ENCODE data around the gene PDZD7.

Gene PDZD7

GRCh38 chr10:101066146-101066895 lies 35.4 kb upstream of the PDZD7 start:
- Histone ChIP-seq H3K4me2 (ENCODE audit: low read length, poor library complexity, severe bottlenecking) (peak overlapping the region; percentile 73), H4K91ac (ENCODE audit: low read length) (no peak overlapping the region), H3K4me3 (ENCODE audit: insufficient read depth in 1 of 2, low read depth in 1 of 2, low read length in 2 of 2) (peak overlapping the region; percentile 48 to 77), H2BK12ac (ENCODE audit: low read length in 2 of 2) (peak overlapping the region in 1 of 2 experiments; percentile 15), H2BK5ac (ENCODE audit: low read depth, low read length, poor library complexity, severe bottlenecking) (no peak overlapping the region), H3K36me3 (ENCODE audit: control insufficient read depth in 1 of 2, insufficient read depth in 2 of 2, low read depth in 1 of 2, low read length in 2 of 2) (no peaks in the 10 kb centered on the region), H2AFZ (ENCODE audit: low read depth, low read length) (no peak overlapping the region), H3K23ac (ENCODE audit: low read length in 2 of 2) (peak overlapping the region in 1 of 2 experiments; percentile 14), H3K27ac (ENCODE audit: low read length, poor library complexity, severe bottlenecking) (no peak overlapping the region), H2AK5ac (ENCODE audit: low read length, severe bottlenecking) (no peak overlapping the region), H3K14ac (ENCODE audit: low read length in 2 of 2) (no peak overlapping the region), H4K8ac (ENCODE audit: low read length) (peak overlapping the region; percentile 50), H3K27me3 (ENCODE audit: control insufficient read depth in 1 of 2, insufficient read depth in 1 of 2, low read length in 2 of 2) (peaks cover 0 to 25% of the 10 kb centered on the region in 2 experiments), H2BK15ac (ENCODE audit: low read depth, poor library complexity, severe bottlenecking) (peak overlapping the region; percentile 80), H2BK120ac (ENCODE audit: low read depth, low read length) (peak overlapping the region; percentile 50), H3K9ac (ENCODE audit: low read length) (peak overlapping the region; percentile 74), H3K4ac (ENCODE audit: low read depth in 1 of 2, low read length in 2 of 2) (peak overlapping the region in 1 of 2 experiments; percentile 79), H3K4me1 (ENCODE audit: control insufficient read depth, insufficient read depth, low read depth, low read length) (peaks cover 41% of the 10 kb centered on the region), H3K9me3 (ENCODE audit: control insufficient read depth, low read length) (no peaks in the 10 kb centered on the region), H3K18ac (ENCODE audit: low read depth in 1 of 2, low read length in 2 of 2) (peak overlapping the region; percentile 25 to 81), H3K79me1 (replicated peaks; ENCODE audit: low read length, poor library complexity, severe bottlenecking) (peaks cover 4% of the 10 kb centered on the region)
- peak; percentile 71 for DNase-seq
- WGBS, result 1% methylated on average over 42 of the region's 49 CpGs

GRCh38 chr10:101065481-101066145 lies 34.7 kb upstream of the PDZD7 start:
- no peak overlapping the region for H2BK120ac ChIP-seq (ENCODE audit: low read depth, low read length)
- no peak overlapping the region for H2BK15ac ChIP-seq (ENCODE audit: low read depth, poor library complexity, severe bottlenecking)
- no peak overlapping the region for H3K23ac ChIP-seq (ENCODE audit: low read length in 2 of 2)
- peak overlapping the region; percentile 74 for H3K9ac ChIP-seq (ENCODE audit: low read length)
- H3K18ac ChIP-seq (ENCODE audit: low read depth in 1 of 2, low read length in 2 of 2), result peak overlapping the region; percentile 5 to 25
- H2AFZ ChIP-seq (ENCODE audit: low read depth, low read length), result no peak overlapping the region
- H3K4me3 ChIP-seq (ENCODE audit: insufficient read depth in 1 of 2, low read depth in 1 of 2, low read length in 2 of 2), result peak overlapping the region in 1 of 2 experiments; percentile 77
- H3K4me1 ChIP-seq (ENCODE audit: control insufficient read depth, insufficient read depth, low read depth, low read length), result peaks cover 41% of the 10 kb centered on the region
- H3K36me3 ChIP-seq (ENCODE audit: control insufficient read depth in 1 of 2, insufficient read depth in 2 of 2, low read depth in 1 of 2, low read length in 2 of 2), result no peaks in the 10 kb centered on the region
- 63% methylated on average over 2 of the region's 3 CpGs for WGBS
- H2BK5ac ChIP-seq (ENCODE audit: low read depth, low read length, poor library complexity, severe bottlenecking), result no peak overlapping the region
- peaks cover 0 to 21% of the 10 kb centered on the region in 2 experiments for H3K27me3 ChIP-seq (ENCODE audit: control insufficient read depth in 1 of 2, insufficient read depth in 1 of 2, low read length in 2 of 2)
- peak overlapping the region; percentile 73 for H3K4me2 ChIP-seq (ENCODE audit: low read length, poor library complexity, severe bottlenecking)
- H2AK5ac ChIP-seq (ENCODE audit: low read length, severe bottlenecking), result no peak overlapping the region
- peak overlapping the region in 1 of 2 experiments; percentile 66 for H2BK12ac ChIP-seq (ENCODE audit: low read length in 2 of 2)
- DNase-seq, result peak; percentile 27
- H3K27ac ChIP-seq (ENCODE audit: low read length, poor library complexity, severe bottlenecking), result no peak overlapping the region
- H3K14ac ChIP-seq (ENCODE audit: low read length in 2 of 2), result no peak overlapping the region
- peak overlapping the region in 1 of 2 experiments; percentile 49 for H3K4ac ChIP-seq (ENCODE audit: low read depth in 1 of 2, low read length in 2 of 2)
- no peaks in the 10 kb centered on the region for H3K9me3 ChIP-seq (ENCODE audit: control insufficient read depth, low read length)
- H3K79me1 ChIP-seq (replicated peaks; ENCODE audit: low read length, poor library complexity, severe bottlenecking), result peaks cover 4% of the 10 kb centered on the region
- no peak overlapping the region for H4K91ac ChIP-seq (ENCODE audit: low read length)
- H4K8ac ChIP-seq (ENCODE audit: low read length), result no peak overlapping the region

GRCh38 chr10:101064415-101065030 lies 33.6 kb upstream of the PDZD7 start:
- Histone ChIP-seq H4K91ac (ENCODE audit: low read length) (no peak overlapping the region), H3K4me1 (ENCODE audit: control insufficient read depth, insufficient read depth, low read depth, low read length) (peaks cover 41% of the 10 kb centered on the region), H2BK120ac (ENCODE audit: low read depth, low read length) (no peak overlapping the region), H3K79me1 (replicated peaks; ENCODE audit: low read length, poor library complexity, severe bottlenecking) (peaks cover 6% of the 10 kb centered on the region), H2AK5ac (ENCODE audit: low read length, severe bottlenecking) (no peak overlapping the region), H3K36me3 (ENCODE audit: control insufficient read depth in 1 of 2, insufficient read depth in 2 of 2, low read depth in 1 of 2, low read length in 2 of 2) (no peaks in the 10 kb centered on the region), H3K27me3 (ENCODE audit: control insufficient read depth in 1 of 2, insufficient read depth in 1 of 2, low read length in 2 of 2) (peaks cover 0 to 16% of the 10 kb centered on the region in 2 experiments), H3K9me3 (ENCODE audit: control insufficient read depth, low read length) (no peaks in the 10 kb centered on the region), H2BK15ac (ENCODE audit: low read depth, poor library complexity, severe bottlenecking) (no peak overlapping the region), H4K8ac (ENCODE audit: low read length) (no peak overlapping the region), H2BK12ac (ENCODE audit: low read length in 2 of 2) (peak overlapping the region in 1 of 2 experiments; percentile 7), H3K23ac (ENCODE audit: low read length in 2 of 2) (no peak overlapping the region), H3K18ac (ENCODE audit: low read depth in 1 of 2, low read length in 2 of 2) (no peak overlapping the region), H3K14ac (ENCODE audit: low read length in 2 of 2) (no peak overlapping the region), H3K4me2 (ENCODE audit: low read length, poor library complexity, severe bottlenecking) (no peak overlapping the region), H2AFZ (ENCODE audit: low read depth, low read length) (no peak overlapping the region), H3K4me3 (ENCODE audit: insufficient read depth in 1 of 2, low read depth in 1 of 2, low read length in 2 of 2) (no peak overlapping the region), H3K9ac (ENCODE audit: low read length) (no peak overlapping the region), H3K4ac (ENCODE audit: low read depth in 1 of 2, low read length in 2 of 2) (no peak overlapping the region), H2BK5ac (ENCODE audit: low read depth, low read length, poor library complexity, severe bottlenecking) (no peak overlapping the region), H3K27ac (ENCODE audit: low read length, poor library complexity, severe bottlenecking) (no peak overlapping the region)
- no peak for DNase-seq
- 87% methylated on average over 7 of the region's 9 CpGs for WGBS

Data from mesenchymal stem cell (in vitro differentiated cells and primary cell).